H1 (cell line): ENCODE data around the gene SIRT3. TPM values are rescaled to one million over a fixed set of nuclear protein-coding genes. Genes with fewer than 3 reads are reported as not detected.

Experiments
- CTCF ChIA-PET: fragments of 300-600 bp; sonication (Branson Sonifier 250); formaldehyde crosslinking; loops from one replicate; lab custom pipeline; 2021; ENCODE audit not compliant: partially characterized antibody; lab: Charles Lee
- POLR2A ChIA-PET: fragments of 300-600 bp; sonication (Branson Sonifier 250); formaldehyde crosslinking; loops from one replicate; lab custom pipeline; 2021; ENCODE audit warnings: inconsistent platforms; ENCODE audit not compliant: partially characterized antibody; lab: Charles Lee
- DNase-seq, 2 experiments: peaks; one replicate each; pipeline versions ENCODE4 v3.0.0 to v3.0.0-alpha.2; 2010 to 2022; ENCODE audit warnings: low spot score in 2 of 2, low read depth in 1 of 2, mixed read lengths in 1 of 2
- FAIRE-seq: peaks from 2 replicates; lab custom pipeline; 2011; peaks lifted over from hg19 to GRCh38; lab: Jason Lieb, UNC
- H2AFZ ChIP-seq: 2 replicates; pipeline ENCODE4 v1.8.1; 2012; ENCODE audit warnings: low read length, inconsistent platforms
- H2AK5ac ChIP-seq: 2 replicates; pipeline ENCODE4 v1.6.1; 2013; ENCODE audit warnings: low read depth, low read length
- H2BK120ac ChIP-seq: replicated peaks from 2 replicates; pipeline ENCODE3; 2013; ENCODE audit warnings: low read depth, low read length, inconsistent platforms
- H2BK12ac ChIP-seq: 2 replicates; pipeline ENCODE4 v1.6.1; 2013; ENCODE audit warnings: low read depth, low read length
- H2BK15ac ChIP-seq: 2 replicates; pipeline ENCODE4 v1.6.1; 2013; ENCODE audit warnings: low read length
- H2BK20ac ChIP-seq: 2 replicates; pipeline ENCODE4 v1.6.1; 2013; ENCODE audit warnings: low read length
- H2BK5ac ChIP-seq: 2 replicates; pipeline ENCODE4 v1.6.1; 2013; ENCODE audit warnings: low read depth, low read length
- H3K14ac ChIP-seq: 2 replicates; pipeline ENCODE4 v1.6.1; 2013; ENCODE audit warnings: inconsistent platforms; ENCODE audit not compliant: insufficient read length
- H3K18ac ChIP-seq: 2 replicates; pipeline ENCODE4 v1.6.1; 2013; ENCODE audit warnings: low read length; ENCODE audit errors: extremely low read depth
- H3K23ac ChIP-seq: 2 replicates; pipeline ENCODE4 v1.6.1; 2013; ENCODE audit warnings: inconsistent platforms; ENCODE audit not compliant: insufficient read length
- H3K23me2 ChIP-seq: 2 replicates; pipeline ENCODE4 v1.6.1; 2013; ENCODE audit warnings: low read depth, low read length
- H3K27ac ChIP-seq: 2 replicates; pipeline ENCODE4 v1.6.1; 2011; ENCODE audit warnings: low read depth, low read length, inconsistent platforms
- H3K27me3 ChIP-seq, 4 experiments: replicated peaks in 1 of 4; 1 replicate in 1 of 4; 2 replicates in 3 of 4; pipeline versions ENCODE4 v1.6.1 to v1.8.1; 2011 to 2013; ENCODE audit warnings: low read length in 3 of 4, mild to moderate bottlenecking in 3 of 4, inconsistent platforms in 2 of 4, mixed read lengths in 2 of 4, moderate library complexity in 1 of 4; ENCODE audit not compliant: control insufficient read depth in 3 of 4, insufficient read depth in 3 of 4; ENCODE audit errors: extremely low read depth in 1 of 4
- H3K36me3 ChIP-seq, 4 experiments: 2 replicates each; pipeline versions ENCODE4 v1.6.1 to v1.8.1; 2011 to 2013; ENCODE audit warnings: mild to moderate bottlenecking in 4 of 4, low read length in 3 of 4, moderate library complexity in 2 of 4, control low read depth in 1 of 4, inconsistent platforms in 1 of 4; ENCODE audit not compliant: insufficient read depth in 4 of 4, control insufficient read depth in 2 of 4
- H3K4ac ChIP-seq: replicated peaks from 2 replicates; pipeline ENCODE3; 2013; ENCODE audit warnings: low read length, low read depth, mixed read lengths, inconsistent platforms; ENCODE audit not compliant: insufficient read length
- H3K4me1 ChIP-seq, 4 experiments: replicated peaks in 1 of 4; 1 replicate in 1 of 4; 2 replicates in 3 of 4; pipeline versions ENCODE4 v1.6.1 to v1.8.1; 2011 to 2013; ENCODE audit warnings: low read length in 3 of 4, inconsistent platforms in 2 of 4, mixed read lengths in 1 of 4; ENCODE audit not compliant: insufficient read depth in 4 of 4, control insufficient read depth in 3 of 4
- H3K4me2 ChIP-seq, 2 experiments: 2 replicates each; pipeline versions ENCODE4 v1.6.1 to v1.8.1; 2011 to 2013; ENCODE audit warnings: low read depth in 2 of 2, low read length in 2 of 2, control low read depth in 1 of 2, inconsistent platforms in 1 of 2, mild to moderate bottlenecking in 1 of 2; ENCODE audit not compliant: insufficient read depth in 1 of 2
- H3K4me3 ChIP-seq, 4 experiments: fragments of 200-600, 300-600 bp in 1 of 4; sonication (generic), shearing (Covaris generic), sonication (Bioruptor Twin) in 1 of 4; 2 replicates each; pipeline versions ENCODE4 v1.5.1 to v1.8.1; 2011 to 2016; ENCODE audit warnings: low read length in 4 of 4, low read depth in 3 of 4, control low read depth in 2 of 4, inconsistent platforms in 2 of 4, mild to moderate bottlenecking in 2 of 4, mixed read lengths in 1 of 4, moderate library complexity in 1 of 4; ENCODE audit not compliant: insufficient read depth in 2 of 4; ENCODE audit errors: extremely low read depth in 1 of 4
- H3K56ac ChIP-seq: replicated peaks from 2 replicates; pipeline ENCODE3; 2013; ENCODE audit warnings: low read depth, mild to moderate bottlenecking, mixed read lengths, low read length, inconsistent platforms; ENCODE audit not compliant: insufficient read length
- H3K79me1 ChIP-seq: 2 replicates; pipeline ENCODE4 v1.6.1; 2013; ENCODE audit warnings: low read depth, low read length, control low read depth
- H3K79me2 ChIP-seq, 2 experiments: 2 replicates each; pipeline versions ENCODE4 v1.6.1 to v1.8.1; 2012 to 2013; ENCODE audit warnings: low read length in 2 of 2, mild to moderate bottlenecking in 2 of 2, inconsistent platforms in 1 of 2; ENCODE audit not compliant: insufficient read depth in 2 of 2, control insufficient read depth in 1 of 2
- H3K9ac ChIP-seq, 4 experiments: replicated peaks in 1 of 4; 1 replicate in 1 of 4; 2 replicates in 3 of 4; pipeline versions ENCODE4 v1.6.1 to v1.8.1; 2011 to 2013; ENCODE audit warnings: low read depth in 3 of 4, low read length in 3 of 4, control low read depth in 2 of 4, mild to moderate bottlenecking in 2 of 4, moderate library complexity in 2 of 4, inconsistent platforms in 1 of 4; ENCODE audit errors: extremely low read depth in 1 of 4
- H3K9me3 ChIP-seq, 2 experiments: 2 replicates each; pipeline versions ENCODE4 v1.6.1 to v1.8.1; 2012 to 2013; ENCODE audit warnings: mild to moderate bottlenecking in 2 of 2, moderate library complexity in 2 of 2, control low read depth in 1 of 2, inconsistent platforms in 1 of 2, low read depth in 1 of 2, low read length in 1 of 2, mixed read lengths in 1 of 2; ENCODE audit not compliant: insufficient read depth in 2 of 2
- H4K20me1 ChIP-seq, 2 experiments: replicated peaks in 1 of 2; 2 replicates each; pipeline versions ENCODE3 to v1.8.1; 2011 to 2013; ENCODE audit warnings: inconsistent platforms in 2 of 2, low read length in 2 of 2, mild to moderate bottlenecking in 1 of 2; ENCODE audit not compliant: insufficient read depth in 2 of 2, control insufficient read depth in 1 of 2
- H4K5ac ChIP-seq: 2 replicates; pipeline ENCODE4 v1.6.1; 2013; ENCODE audit warnings: low read length, low read depth, mixed read lengths, inconsistent platforms; ENCODE audit not compliant: insufficient read length
- H4K8ac ChIP-seq: 2 replicates; pipeline ENCODE4 v1.8.0; 2013; ENCODE audit warnings: mild to moderate bottlenecking, moderate library complexity, low read length, inconsistent platforms; ENCODE audit not compliant: insufficient read depth; ENCODE audit errors: extremely low read depth
- H4K91ac ChIP-seq: replicated peaks from 2 replicates; pipeline ENCODE3; 2013; ENCODE audit warnings: low read length, mixed read lengths, inconsistent platforms; ENCODE audit not compliant: insufficient read length
- ATF3 ChIP-seq: IDR thresholded peaks from 2 replicates; pipeline ENCODE4 v1.6.1; 2011; ENCODE audit warnings: low read depth, mild to moderate bottlenecking, low read length; ENCODE audit not compliant: insufficient read depth
- CEBPB ChIP-seq: IDR thresholded peaks from 2 replicates; pipeline ENCODE4 v1.6.1; 2012; ENCODE audit warnings: low read depth, low read length
- CTBP2 ChIP-seq: IDR thresholded peaks from 2 replicates; pipeline ENCODE4 v1.7.0; 2011; ENCODE audit warnings: borderline replicate concordance, mild to moderate bottlenecking, moderate library complexity, mixed read lengths, low read length; ENCODE audit not compliant: insufficient read depth, insufficient read length
- EGR1 ChIP-seq: IDR thresholded peaks from 2 replicates; pipeline ENCODE4 v1.6.1; 2011; ENCODE audit warnings: low read depth, low read length, borderline replicate concordance
- JUN ChIP-seq: IDR thresholded peaks from 2 replicates; pipeline ENCODE4 v1.6.1; 2011; ENCODE audit warnings: low read depth, mild to moderate bottlenecking, improper control_type of control experiment, low read length
- NANOG ChIP-seq: IDR thresholded peaks from 2 replicates; pipeline ENCODE4 v1.6.1; 2011; ENCODE audit warnings: low read length, low read depth, mild to moderate bottlenecking, inconsistent platforms; ENCODE audit not compliant: insufficient read depth, poor library complexity, severe bottlenecking
- NRF1 ChIP-seq: IDR thresholded peaks from 2 replicates; pipeline ENCODE4 v1.6.1; 2011; ENCODE audit warnings: mild to moderate bottlenecking, low read depth, low read length, improper control_type of control experiment
- POLR2AphosphoS5 ChIP-seq: IDR thresholded peaks from 2 replicates; pipeline ENCODE4 v1.6.1; 2011; ENCODE audit warnings: low read depth, low read length
- RNF2 ChIP-seq: fragments of 200-900, 300-1000 bp; sonication (generic); IDR thresholded peaks from 2 replicates; pipeline ENCODE4 v1.7.1; 2016; ENCODE audit warnings: borderline replicate concordance, low read depth, mild to moderate bottlenecking, antibody characterized with exemption, low read length; ENCODE audit not compliant: poor library complexity, severe bottlenecking; ENCODE audit errors: missing control alignments
- SP4 ChIP-seq: IDR thresholded peaks from 2 replicates; pipeline ENCODE4 v1.6.1; 2012; ENCODE audit warnings: low read length, inconsistent platforms
- TAF1 ChIP-seq: IDR thresholded peaks from 2 replicates; pipeline ENCODE4 v1.6.1; 2011; ENCODE audit warnings: mild to moderate bottlenecking, low read depth, low read length
- TAF7 ChIP-seq: optimal IDR thresholded peaks from 2 replicates; pipeline ENCODE3; 2011; ENCODE audit warnings: low read depth, mild to moderate bottlenecking, inconsistent platforms, low read length, moderate library complexity, borderline replicate concordance
- YY1 ChIP-seq: IDR thresholded peaks from 2 replicates; pipeline ENCODE4 v1.6.1; 2011; ENCODE audit warnings: low read depth, mild to moderate bottlenecking, low read length
- WGBS, 2 experiments: shearing (Covaris generic) in 1 of 2; methylation state at CpG; one replicate each; pipeline versions ENCODE4 v1.1.6 to v1.1.7; 2013 to 2015; ENCODE audit warnings: low lambda C conversion rate in 2 of 2, mixed read lengths in 2 of 2, inconsistent platforms in 1 of 2, low coverage in 1 of 2, missing lambda C conversion rate in 1 of 2; ENCODE audit not compliant: insufficient replicate concordance in 2 of 2, insufficient coverage in 1 of 2, insufficient read length in 1 of 2; ENCODE audit errors: extremely low coverage in 1 of 2, missing lambda C conversion rate in 1 of 2; 5-methylcytosine and 5-hydroxymethylcytosine counted together
- polyA plus RNA-seq, 7 experiments: library from polyadenylated mRNA; depleted of rRNA in 3 of 7; stranded (reverse) in 5 of 7; unstranded in 2 of 7; fragments of >200 nt in 5 of 7; fragments of 200-250 nt in 2 of 7; gene quantifications; 1 replicate in 5 of 7; 2 replicates in 1 of 7; 4 replicates in 1 of 7; pipeline versions ENCODE4 v1.2.1 to v1.2.3, GENCODE V29; 2011 to 2013; ENCODE audit warnings: missing spikeins in 2 of 7, mixed read lengths in 2 of 7
- total RNA-seq: library from RNA; stranded (reverse); fragmentation: NEBNext Ultra II Directional; extraction: Animal tissue kit (Norgen Biotek cat#: 25700); gene quantifications from 2 replicates; pipeline ENCODE4 v1.2.1, GENCODE V29; 2021

Gene SIRT3
- total and polyA plus RNA-seq, 2 of the 8 experiments (the other 6 are each of a cell fraction or from before 2014, with no cell fraction given): 14.3 to 21.6 TPM

- no peak for DNase-seq
- POLR2A ChIA-PET: interaction anchor here (0.8 to 8.7 kb wide), 6 partner anchors 8 to 155 kb away, joined by 3 to 99 read pairs (median 6); partner anchors contain the start of genes B4GALNT4, BET1L, IFITM5 and RIC8A
- TF ChIP-seq ATF3 (no peak), NANOG (no peak), SP4 (no peak), CEBPB (no peak), TAF7 (no peak), YY1 (no peak), TAF1 (no peak), NRF1 (no peak), CTBP2 (no peak), JUN (no peak), EGR1 (no peak), POLR2AphosphoS5 (no peak), RNF2 (no peak)
These were observed 20.5 kb downstream of the SIRT3 start for GRCh38 chr11:215581-216037.

More at GRCh38 chr11:215581-216037, 20.5 kb downstream of the SIRT3 start:
- H2BK120ac ChIP-seq: no peak overlapping the region
- H4K5ac ChIP-seq: no peak overlapping the region
- H4K8ac ChIP-seq: no peak overlapping the region
- no peak overlapping the region for H3K9ac ChIP-seq
- no peak overlapping the region for H2BK12ac ChIP-seq
- no peak overlapping the region for H3K56ac ChIP-seq
- H3K4ac ChIP-seq: no peak overlapping the region
- H3K9me3 ChIP-seq: no peaks in the 10 kb centered on the region
- H3K23me2 ChIP-seq: no peaks in the 10 kb centered on the region
- CTCF ChIA-PET: interaction anchor here (0.7 to 2.1 kb wide), 8 partner anchors 9 to 148 kb away, joined by 3 to 8 read pairs (median 4); no protein-coding TSS in a partner anchor
- H2BK20ac ChIP-seq: no peak overlapping the region
- H4K20me1 ChIP-seq: peaks cover 0 to 1% of the 10 kb centered on the region in 2 experiments
- peaks cover 0 to 2% of the 10 kb centered on the region in 2 experiments; a peak in 1 of 4 replicates for H3K79me2 ChIP-seq
- no peaks in the 10 kb centered on the region for H3K79me1 ChIP-seq
- no peak overlapping the region for H2AK5ac ChIP-seq
- 94% methylated on average over 4 of the region's 4 CpGs; no CpG with 5 or more reads in 1 of the 2 experiments for WGBS, 2 experiments
- no peak overlapping the region for H3K4me3 ChIP-seq
- no peaks in the 10 kb centered on the region for H3K4me1 ChIP-seq
- peaks cover 25 to 46% (median 33%) of the 10 kb centered on the region in 4 experiments for H3K36me3 ChIP-seq
- no peak overlapping the region for H3K4me2 ChIP-seq
- no peak overlapping the region for H3K27ac ChIP-seq
- no peak overlapping the region for H3K23ac ChIP-seq
- H3K14ac ChIP-seq: no peak overlapping the region
- H3K18ac ChIP-seq: no peak overlapping the region
- H2BK15ac ChIP-seq: no peak overlapping the region
- FAIRE-seq: no peak
- H3K27me3 ChIP-seq: no peaks in the 10 kb centered on the region
- H2AFZ ChIP-seq: no peak overlapping the region
- no peak overlapping the region for H4K91ac ChIP-seq
- no peak overlapping the region for H2BK5ac ChIP-seq
